Measurements from ENCODE around the gene DOCK1.

- TF ChIP-seq CTCF (IDR thresholded peaks at IDR 0.05; ENCODE audit: low read length) (no peak), EZH2 (optimal IDR thresholded peaks at IDR 0.05; ENCODE audit: low read depth, low read length) (no peak), EZH2phosphoT487 (IDR thresholded peaks at IDR 0.05; ENCODE audit: low read length) (no peak)
Observed at GRCh38 chr10:126880926-126881325, 24.3 kb upstream of the DOCK1 start.

Data from MM.1S (cell line).